Peyer's patch (tissue), 4 donors: ENCODE data around the gene P2RY12. TPM values are rescaled to one million over a fixed set of nuclear protein-coding genes. Genes with fewer than 3 reads are reported as not detected.

Experiments
- DNase-seq, 3 donors: peaks; one replicate each; pipeline ENCODE4 v3.0.0-alpha.2; 2017 to 2019
- H3K27ac ChIP-seq, 4 donors: fragments of 200-600 bp; sonication (generic); one replicate each; pipeline ENCODE4 v1.5.1; 2016 to 2019
- H3K27me3 ChIP-seq, 2 donors: fragments of 200-600 bp; sonication (generic); one replicate each; pipeline ENCODE4 v1.5.1; 2019
- H3K36me3 ChIP-seq, 3 donors: fragments of 200-600 bp; sonication (generic); one replicate each; pipeline ENCODE4 v1.5.1; 2016 to 2019
- H3K4me1 ChIP-seq, 4 donors: fragments of 200-600 bp; sonication (generic); one replicate each; pipeline ENCODE4 v1.5.1; 2016 to 2019
- H3K4me3 ChIP-seq, 4 donors: fragments of 200-600 bp; sonication (generic); 1 replicate in 3 of 4; 2 replicates in 1 of 4; pipeline ENCODE4 v1.5.1; 2016 to 2019; ENCODE audit warnings: mild to moderate bottlenecking in 1 of 4
- H3K9me3 ChIP-seq, 4 donors: fragments of 200-600 bp; sonication (generic); one replicate each; pipeline ENCODE4 v1.5.1; 2016 to 2019; ENCODE audit warnings: mild to moderate bottlenecking in 1 of 4
- CTCF ChIP-seq, 6 experiments: fragments of 450-650 bp in 4 of 6; fragments of 200-600 bp in 2 of 6; sonication (generic) in 1 of 6; IDR thresholded peaks; one replicate each; pipeline ENCODE4 v1.5.1; 2017 to 2019; ENCODE audit warnings: antibody characterized with exemption in 6 of 6, mild to moderate bottlenecking in 3 of 6, moderate library complexity in 1 of 6
- POLR2A ChIP-seq, 2 donors: fragments of 450-650 bp; IDR thresholded peaks; one replicate each; pipeline ENCODE4 v1.5.1; 2017; ENCODE audit warnings: antibody characterized with exemption in 2 of 2, mild to moderate bottlenecking in 2 of 2, moderate library complexity in 2 of 2
- total RNA-seq, 4 donors: library from RNA; depleted of rRNA; stranded (reverse); fragments of >200 nt; gene quantifications; one replicate each; pipeline ENCODE4 v1.1.0, GENCODE V29; 2016

Gene P2RY12
- total RNA-seq, 4 donors from 2014 or later = 1.7 to 3.3 TPM; not detected in 2

- Histone ChIP-seq H3K9me3 (no peaks in the 10 kb centered on the region), H3K27me3 (no peaks in the 10 kb centered on the region), H3K36me3 (no peaks in the 10 kb centered on the region), H3K4me3 (no peak overlapping the region), H3K4me1 (no peaks in the 10 kb centered on the region), H3K27ac (no peak overlapping the region)
- TF ChIP-seq CTCF (IDR thresholded peaks at IDR 0.05) (no peak), POLR2A (IDR thresholded peaks at IDR 0.05) (no peak)
- DNase-seq = no peak
Measured at GRCh38 chr3:151320131-151320530, 64.4 kb downstream of the P2RY12 start.

- Histone ChIP-seq H3K4me3 (no peak overlapping the region), H3K27ac (no peak overlapping the region), H3K36me3 (no peaks in the 10 kb centered on the region), H3K4me1 (no peaks in the 10 kb centered on the region), H3K27me3 (no peaks in the 10 kb centered on the region), H3K9me3 (no peaks in the 10 kb centered on the region)
- TF ChIP-seq POLR2A (IDR thresholded peaks at IDR 0.05) = no peak
- no peak for TF ChIP-seq CTCF (IDR thresholded peaks at IDR 0.05)
- DNase-seq = no peak
Measured at GRCh38 chr3:151319628-151320027, 64.9 kb downstream of the P2RY12 start.

- Histone ChIP-seq H3K4me1 (no peaks in the 10 kb centered on the region), H3K36me3 (no peaks in the 10 kb centered on the region), H3K9me3 (no peaks in the 10 kb centered on the region), H3K27me3 (no peaks in the 10 kb centered on the region), H3K4me3 (no peak overlapping the region), H3K27ac (no peak overlapping the region)
- TF ChIP-seq POLR2A (IDR thresholded peaks at IDR 0.05) (no peak), CTCF (IDR thresholded peaks at IDR 0.05) (no peak)
- DNase-seq = no peak
Measured at GRCh38 chr3:151318991-151319390, 65.6 kb downstream of the P2RY12 start.

GRCh38 chr3:151318313-151318712 lies 66.2 kb downstream of the P2RY12 start:
- Histone ChIP-seq H3K9me3 (no peaks in the 10 kb centered on the region), H3K4me1 (no peaks in the 10 kb centered on the region), H3K27me3 (no peaks in the 10 kb centered on the region), H3K4me3 (no peak overlapping the region), H3K36me3 (no peaks in the 10 kb centered on the region), H3K27ac (no peak overlapping the region)
- TF ChIP-seq POLR2A (IDR thresholded peaks at IDR 0.05) (no peak), CTCF (IDR thresholded peaks at IDR 0.05) (no peak)
- DNase-seq = no peak

GRCh38 chr3:151316267-151316991 lies 68.1 kb downstream of the P2RY12 start, which contains the start of gene GPR87:
Gene GPR87 (minus strand): TSS chr3:151316820. CDS start chr3:151300100, 16,720 bp downstream.
- Histone ChIP-seq H3K4me1 (no peaks in the 10 kb centered on the region), H3K4me3 (no peak within 1 kb of the TSS), H3K27ac (no peak within 1 kb of the TSS), H3K27me3 (no peaks in the 10 kb centered on the region), H3K36me3 (no peaks in the 10 kb centered on the region), H3K9me3 (no peaks in the 10 kb centered on the region)
- TF ChIP-seq CTCF (IDR thresholded peaks at IDR 0.05) (no peak), POLR2A (IDR thresholded peaks at IDR 0.05) (no peak)
- no peak for DNase-seq
